HepG2 (cell line): ENCODE results near the gene MIDN. TPM values are rescaled to one million over a fixed set of nuclear protein-coding genes. Genes with fewer than 3 reads are reported as not detected.
A peak's percentile ranks its signal among the peaks of the same experiment; 100 is the strongest.

ENCODE experiments used
- AKAP8 ChIP-seq: sonication (generic); formaldehyde crosslinking; IDR thresholded peaks from 2 replicates; pipeline ENCODE4 v1.5.1; 2020; ENCODE audit warnings: mild to moderate bottlenecking, missing genetic modification reagents
- CBX5 ChIP-seq: sonication (generic); formaldehyde crosslinking; IDR thresholded peaks from 2 replicates; pipeline ENCODE4 v1.4.0; 2020; ENCODE audit warnings: missing genetic modification reagents, borderline replicate concordance
- FOXK2 ChIP-seq: fragments of 450-650 bp; IDR thresholded peaks from 2 replicates; pipeline ENCODE4 v1.6.1; 2016
- KDM2A ChIP-seq: sonication (generic); formaldehyde crosslinking; IDR thresholded peaks from 2 replicates; pipeline ENCODE4 v1.4.0; 2020; ENCODE audit warnings: low read depth, missing genetic modification reagents, borderline replicate concordance
- MXD1 ChIP-seq: sonication (generic); formaldehyde crosslinking; IDR thresholded peaks from 2 replicates; pipeline ENCODE4 v1.4.0; 2020; ENCODE audit warnings: mild to moderate bottlenecking, missing genetic modification reagents
- TBX3 ChIP-seq: fragments of 450-650 bp; IDR thresholded peaks from 2 replicates; pipeline ENCODE4 v1.6.1; 2017; ENCODE audit warnings: antibody characterized with exemption, mild to moderate bottlenecking, inconsistent platforms, borderline replicate concordance
- YEATS2 ChIP-seq: sonication (generic); formaldehyde crosslinking; IDR thresholded peaks from 2 replicates; pipeline ENCODE4 v1.4.0; 2020; ENCODE audit warnings: missing genetic modification reagents, borderline replicate concordance
- ZFYVE20 ChIP-seq: sonication (generic); formaldehyde crosslinking; IDR thresholded peaks from 2 replicates; pipeline ENCODE4 v1.8.0; 2023; ENCODE audit warnings: low read depth, mild to moderate bottlenecking, moderate library complexity, missing genetic modification reagents, borderline replicate concordance
- ZNF550 ChIP-seq: sonication (generic); formaldehyde crosslinking; IDR thresholded peaks from 2 replicates; pipeline ENCODE4 v1.4.0; 2020; ENCODE audit warnings: mild to moderate bottlenecking, missing genetic modification reagents, borderline replicate concordance
- ZNF572 ChIP-seq: sonication (generic); formaldehyde crosslinking; IDR thresholded peaks from 2 replicates; pipeline ENCODE4 v1.5.1; 2020; ENCODE audit warnings: mild to moderate bottlenecking, missing genetic modification reagents
- ZNF737 ChIP-seq: sonication (generic); formaldehyde crosslinking; IDR thresholded peaks from 2 replicates; pipeline ENCODE4 v1.5.0; 2020; ENCODE audit warnings: missing genetic modification reagents, mild to moderate bottlenecking, borderline replicate concordance
- ZNF776 ChIP-seq: sonication (generic); formaldehyde crosslinking; IDR thresholded peaks from 2 replicates; pipeline ENCODE4 v1.4.0; 2020; ENCODE audit warnings: mild to moderate bottlenecking, missing genetic modification reagents
- ZNF816 ChIP-seq: sonication (generic); formaldehyde crosslinking; IDR thresholded peaks from 2 replicates; pipeline ENCODE4 v1.8.0; 2022; ENCODE audit warnings: missing genetic modification reagents, mild to moderate bottlenecking, borderline replicate concordance
- polyA plus RNA-seq, 8 experiments: library from polyadenylated mRNA; depleted of rRNA in 3 of 8; stranded (reverse) in 7 of 8; unstranded in 1 of 8; fragments of >200 nt; fragmentation: Illumina TruSeq in 4 of 8; extraction: Trizol in 4 of 8; gene quantifications; 2 replicates each; pipeline versions ENCODE4 v1.2.1 to v1.2.3, GENCODE V29; 2011 to 2016; ENCODE audit warnings: low read depth in 4 of 8, missing spikeins in 1 of 8, mixed read lengths in 1 of 8; ENCODE audit not compliant: insufficient read depth in 1 of 8
- total RNA-seq, 5 experiments: library from RNA; depleted of rRNA; stranded (reverse); fragments of >200 nt; fragmentation: Illumina TruSeq; extraction: Trizol; gene quantifications; 2 replicates each; pipeline ENCODE4 v1.2.3, GENCODE V29; 2016; ENCODE audit warnings: low read depth in 1 of 5
- TF ChIP-seq, protein P1 (sequence below): sonication (generic); formaldehyde crosslinking; IDR thresholded peaks from 2 replicates; pipeline ENCODE4 v1.4.0; 2020; ENCODE audit warnings: missing genetic modification reagents, mild to moderate bottlenecking, borderline replicate concordance
- TF ChIP-seq, protein P2 (sequence below): sonication (generic); formaldehyde crosslinking; IDR thresholded peaks from 2 replicates; pipeline ENCODE4 v1.5.0; 2020; ENCODE audit warnings: mild to moderate bottlenecking, missing genetic modification reagents, borderline replicate concordance
- TF ChIP-seq, protein P3 (sequence below): sonication (generic); formaldehyde crosslinking; IDR thresholded peaks from 2 replicates; pipeline ENCODE4 v1.4.0; 2020; ENCODE audit warnings: mild to moderate bottlenecking, missing genetic modification reagents

Gene MIDN
- total and polyA plus RNA-seq, 2 of the 13 experiments (the other 11 are each of a cell fraction or from before 2014, with no cell fraction given): 8.4 to 18.0 TPM

- TF ChIP-seq CBX5 (CRISPR knock-in tag) (peak; percentile 51; the same call in 1 of the 2 replicates), AKAP8 (no peak), ZNF550 (CRISPR knock-in tag) (no peak), ZNF776 (CRISPR knock-in tag) (peak; percentile 68; the same call in 1 of the 2 replicates), FOXK2 (peak; percentile 71; the same call in 1 of the 2 replicates), ZNF816 (no peak), ZNF572 (CRISPR knock-in tag) (0 out of 2 replicates have a peak, but pooled peaks have one; percentile 69), YEATS2 (CRISPR knock-in tag) (0 out of 2 replicates have a peak, but pooled peaks have one; percentile 20), ZFYVE20 (CRISPR knock-in tag) (no peak), ZNF737 (CRISPR knock-in tag) (no peak), MXD1 (CRISPR knock-in tag) (0 out of 2 replicates have a peak, but pooled peaks have one; percentile 11), KDM2A (CRISPR knock-in tag) (peak; percentile 57; the same call in 1 of the 2 replicates), TBX3 (no peak)
- TF ChIP-seq, protein P1, sequence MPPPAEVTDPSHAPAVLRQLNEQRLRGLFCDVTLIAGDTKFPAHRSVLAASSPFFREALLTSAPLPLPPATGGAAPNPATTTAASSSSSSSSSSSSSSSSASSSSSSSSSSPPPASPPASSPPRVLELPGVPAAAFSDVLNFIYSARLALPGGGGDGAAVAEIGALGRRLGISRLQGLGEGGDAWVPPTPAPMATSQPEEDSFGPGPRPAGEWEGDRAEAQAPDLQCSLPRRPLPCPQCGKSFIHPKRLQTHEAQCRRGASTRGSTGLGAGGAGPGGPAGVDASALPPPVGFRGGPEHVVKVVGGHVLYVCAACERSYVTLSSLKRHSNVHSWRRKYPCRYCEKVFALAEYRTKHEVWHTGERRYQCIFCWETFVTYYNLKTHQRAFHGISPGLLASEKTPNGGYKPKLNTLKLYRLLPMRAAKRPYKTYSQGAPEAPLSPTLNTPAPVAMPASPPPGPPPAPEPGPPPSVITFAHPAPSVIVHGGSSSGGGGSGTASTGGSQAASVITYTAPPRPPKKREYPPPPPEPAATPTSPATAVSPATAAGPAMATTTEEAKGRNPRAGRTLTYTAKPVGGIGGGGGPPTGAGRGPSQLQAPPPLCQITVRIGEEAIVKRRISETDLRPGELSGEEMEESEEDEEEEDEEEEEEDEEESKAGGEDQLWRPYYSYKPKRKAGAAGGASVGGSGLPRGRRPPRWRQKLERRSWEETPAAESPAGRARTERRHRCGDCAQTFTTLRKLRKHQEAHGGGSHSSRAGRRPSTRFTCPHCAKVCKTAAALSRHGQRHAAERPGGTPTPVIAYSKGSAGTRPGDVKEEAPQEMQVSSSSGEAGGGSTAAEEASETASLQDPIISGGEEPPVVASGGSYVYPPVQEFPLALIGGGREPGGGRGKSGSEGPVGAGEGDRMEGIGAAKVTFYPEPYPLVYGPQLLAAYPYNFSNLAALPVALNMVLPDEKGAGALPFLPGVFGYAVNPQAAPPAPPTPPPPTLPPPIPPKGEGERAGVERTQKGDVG (CRISPR knock-in tag): peak; percentile 82
- TF ChIP-seq, protein P2, sequence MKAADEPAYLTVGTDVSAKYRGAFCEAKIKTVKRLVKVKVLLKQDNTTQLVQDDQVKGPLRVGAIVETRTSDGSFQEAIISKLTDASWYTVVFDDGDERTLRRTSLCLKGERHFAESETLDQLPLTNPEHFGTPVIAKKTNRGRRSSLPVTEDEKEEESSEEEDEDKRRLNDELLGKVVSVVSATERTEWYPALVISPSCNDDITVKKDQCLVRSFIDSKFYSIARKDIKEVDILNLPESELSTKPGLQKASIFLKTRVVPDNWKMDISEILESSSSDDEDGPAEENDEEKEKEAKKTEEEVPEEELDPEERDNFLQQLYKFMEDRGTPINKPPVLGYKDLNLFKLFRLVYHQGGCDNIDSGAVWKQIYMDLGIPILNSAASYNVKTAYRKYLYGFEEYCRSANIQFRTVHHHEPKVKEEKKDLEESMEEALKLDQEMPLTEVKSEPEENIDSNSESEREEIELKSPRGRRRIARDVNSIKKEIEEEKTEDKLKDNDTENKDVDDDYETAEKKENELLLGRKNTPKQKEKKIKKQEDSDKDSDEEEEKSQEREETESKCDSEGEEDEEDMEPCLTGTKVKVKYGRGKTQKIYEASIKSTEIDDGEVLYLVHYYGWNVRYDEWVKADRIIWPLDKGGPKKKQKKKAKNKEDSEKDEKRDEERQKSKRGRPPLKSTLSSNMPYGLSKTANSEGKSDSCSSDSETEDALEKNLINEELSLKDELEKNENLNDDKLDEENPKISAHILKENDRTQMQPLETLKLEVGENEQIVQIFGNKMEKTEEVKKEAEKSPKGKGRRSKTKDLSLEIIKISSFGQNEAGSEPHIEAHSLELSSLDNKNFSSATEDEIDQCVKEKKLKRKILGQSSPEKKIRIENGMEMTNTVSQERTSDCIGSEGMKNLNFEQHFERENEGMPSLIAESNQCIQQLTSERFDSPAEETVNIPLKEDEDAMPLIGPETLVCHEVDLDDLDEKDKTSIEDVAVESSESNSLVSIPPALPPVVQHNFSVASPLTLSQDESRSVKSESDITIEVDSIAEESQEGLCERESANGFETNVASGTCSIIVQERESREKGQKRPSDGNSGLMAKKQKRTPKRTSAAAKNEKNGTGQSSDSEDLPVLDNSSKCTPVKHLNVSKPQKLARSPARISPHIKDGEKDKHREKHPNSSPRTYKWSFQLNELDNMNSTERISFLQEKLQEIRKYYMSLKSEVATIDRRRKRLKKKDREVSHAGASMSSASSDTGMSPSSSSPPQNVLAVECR: peak; percentile 63; the same call in 1 of the 2 replicates
- TF ChIP-seq, protein P3, sequence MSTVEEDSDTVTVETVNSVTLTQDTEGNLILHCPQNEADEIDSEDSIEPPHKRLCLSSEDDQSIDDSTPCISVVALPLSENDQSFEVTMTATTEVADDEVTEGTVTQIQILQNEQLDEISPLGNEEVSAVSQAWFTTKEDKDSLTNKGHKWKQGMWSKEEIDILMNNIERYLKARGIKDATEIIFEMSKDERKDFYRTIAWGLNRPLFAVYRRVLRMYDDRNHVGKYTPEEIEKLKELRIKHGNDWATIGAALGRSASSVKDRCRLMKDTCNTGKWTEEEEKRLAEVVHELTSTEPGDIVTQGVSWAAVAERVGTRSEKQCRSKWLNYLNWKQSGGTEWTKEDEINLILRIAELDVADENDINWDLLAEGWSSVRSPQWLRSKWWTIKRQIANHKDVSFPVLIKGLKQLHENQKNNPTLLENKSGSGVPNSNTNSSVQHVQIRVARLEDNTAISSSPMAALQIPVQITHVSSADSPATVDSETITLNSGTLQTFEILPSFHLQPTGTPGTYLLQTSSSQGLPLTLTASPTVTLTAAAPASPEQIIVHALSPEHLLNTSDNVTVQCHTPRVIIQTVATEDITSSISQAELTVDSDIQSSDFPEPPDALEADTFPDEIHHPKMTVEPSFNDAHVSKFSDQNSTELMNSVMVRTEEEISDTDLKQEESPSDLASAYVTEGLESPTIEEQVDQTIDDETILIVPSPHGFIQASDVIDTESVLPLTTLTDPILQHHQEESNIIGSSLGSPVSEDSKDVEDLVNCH (CRISPR knock-in tag): no peak
Measured at GRCh38 chr19:1205114-1206099, 43.0 kb upstream of the MIDN start, which contains the start of gene STK11 (continued).
